ENCODE results near the gene BMP7. TPM values are rescaled to one million over a fixed set of nuclear protein-coding genes. Genes with fewer than 3 reads are reported as not detected.

The BMP7 gene
- total and polyA plus RNA-seq, 11 donors: 0.72 to 12.3 (median 3.7) TPM

DNA sequence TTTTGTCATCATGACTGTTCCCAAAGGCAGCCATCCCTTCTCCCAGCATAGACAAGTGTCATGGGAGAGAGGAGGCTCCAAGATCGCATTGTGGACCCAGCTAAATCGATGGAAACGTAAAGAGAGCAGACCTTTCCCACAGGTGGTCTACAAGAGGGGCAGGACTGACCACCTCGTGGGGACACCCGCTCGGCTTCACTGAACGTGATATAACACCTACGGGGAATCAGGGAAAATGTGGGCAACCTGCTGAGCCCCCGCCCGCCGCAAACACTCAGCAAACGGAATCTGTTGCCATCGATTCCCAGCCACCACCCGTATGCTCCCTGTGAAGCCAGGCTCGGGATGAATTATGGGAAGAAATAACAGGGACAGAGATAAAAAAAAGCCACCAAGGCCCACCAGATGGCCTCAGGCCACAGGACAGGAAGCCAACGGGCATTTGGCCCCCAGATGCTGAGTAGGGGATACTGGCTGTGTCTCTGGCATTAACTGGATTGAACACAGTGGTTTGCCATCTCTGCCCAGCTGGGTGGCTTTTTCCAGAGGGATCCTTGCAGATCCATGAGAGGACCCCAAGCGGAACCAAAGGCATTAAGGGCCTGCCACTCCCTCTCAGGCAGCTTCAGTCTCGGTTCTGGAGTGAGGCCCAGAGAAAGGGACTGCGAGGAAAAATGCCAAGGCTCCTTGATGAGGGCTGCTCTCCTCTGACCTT is 44.4 kb downstream of the BMP7 start:
- Histone ChIP-seq H3K36me3 (no peaks in the 10 kb centered on the region), H3K4me3 (no peak overlapping the region), H3K27me3 (peaks cover 0 to 12% (median 0%) of the 10 kb centered on the region in 9 donors), H3K9me3 (no peaks in the 10 kb centered on the region), H3K4me1 (peaks cover 0 to 9% (median 0%) of the 10 kb centered on the region in 12 donors), H3K27ac (no peak overlapping the region)
- TF ChIP-seq, protein P1, sequence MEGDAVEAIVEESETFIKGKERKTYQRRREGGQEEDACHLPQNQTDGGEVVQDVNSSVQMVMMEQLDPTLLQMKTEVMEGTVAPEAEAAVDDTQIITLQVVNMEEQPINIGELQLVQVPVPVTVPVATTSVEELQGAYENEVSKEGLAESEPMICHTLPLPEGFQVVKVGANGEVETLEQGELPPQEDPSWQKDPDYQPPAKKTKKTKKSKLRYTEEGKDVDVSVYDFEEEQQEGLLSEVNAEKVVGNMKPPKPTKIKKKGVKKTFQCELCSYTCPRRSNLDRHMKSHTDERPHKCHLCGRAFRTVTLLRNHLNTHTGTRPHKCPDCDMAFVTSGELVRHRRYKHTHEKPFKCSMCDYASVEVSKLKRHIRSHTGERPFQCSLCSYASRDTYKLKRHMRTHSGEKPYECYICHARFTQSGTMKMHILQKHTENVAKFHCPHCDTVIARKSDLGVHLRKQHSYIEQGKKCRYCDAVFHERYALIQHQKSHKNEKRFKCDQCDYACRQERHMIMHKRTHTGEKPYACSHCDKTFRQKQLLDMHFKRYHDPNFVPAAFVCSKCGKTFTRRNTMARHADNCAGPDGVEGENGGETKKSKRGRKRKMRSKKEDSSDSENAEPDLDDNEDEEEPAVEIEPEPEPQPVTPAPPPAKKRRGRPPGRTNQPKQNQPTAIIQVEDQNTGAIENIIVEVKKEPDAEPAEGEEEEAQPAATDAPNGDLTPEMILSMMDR (IDR thresholded peaks at IDR 0.05): no peak
- no peak for TF ChIP-seq POLR2A (IDR thresholded peaks at IDR 0.05)
- WGBS, 4 donors: 77 to 88% (median 82%) methylated on average over 17 to 19 of the region's 19 CpGs
- ATAC-seq: no peak
- intact Hi-C loops (cut with DNase I): no loop called here
- no peak for DNase-seq

DNA sequence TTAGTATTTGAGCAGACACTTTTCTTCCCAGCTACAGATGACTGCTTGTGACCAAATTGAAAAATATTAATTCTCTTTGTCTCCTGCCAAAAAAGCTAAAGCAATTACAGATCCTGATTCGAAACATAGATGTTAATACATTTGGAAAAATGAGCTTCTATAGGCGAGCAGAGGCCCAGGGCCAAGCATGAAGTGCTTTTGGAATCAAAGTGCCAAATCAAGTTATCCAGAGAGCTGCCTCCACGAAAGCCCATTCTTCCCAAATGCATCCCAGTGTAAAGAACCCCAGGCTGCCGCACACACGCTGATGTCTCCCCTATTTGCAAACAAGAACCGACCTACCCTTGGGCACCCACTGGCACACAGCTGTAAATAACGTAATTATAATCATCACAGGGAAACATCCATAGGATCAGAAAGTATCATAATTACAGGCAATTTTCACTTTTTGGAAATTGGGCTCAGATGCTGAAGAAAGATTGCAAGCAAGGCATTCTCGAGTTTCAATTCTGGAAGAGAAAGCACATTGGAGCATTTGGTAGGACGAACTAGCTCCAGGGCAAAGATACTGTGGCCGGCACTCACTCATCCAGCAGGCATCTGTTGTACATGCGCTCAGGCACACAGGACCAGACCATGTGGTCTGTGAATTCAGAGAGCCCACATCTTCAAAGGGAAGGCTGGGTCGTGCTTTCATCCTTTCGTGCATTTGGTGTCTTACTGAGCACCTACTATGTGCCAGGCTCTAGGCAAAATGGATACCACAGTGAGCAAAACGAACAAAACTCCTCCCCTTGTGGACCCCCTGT is 45.9 kb downstream of the BMP7 start:
- DNase-seq: no peak
- intact Hi-C loops (cut with DNase I): no loop called here
- TF ChIP-seq, protein P1 (IDR thresholded peaks at IDR 0.05): no peak
- TF ChIP-seq POLR2A (IDR thresholded peaks at IDR 0.05): no peak
- H3K9me3 ChIP-seq: no peaks in the 10 kb centered on the region
- 76 to 85% (median 79%) methylated on average over 14 of the region's 14 CpGs for WGBS, 4 donors
- H3K4me3 ChIP-seq: no peak overlapping the region
- no peak overlapping the region for H3K27ac ChIP-seq
- ATAC-seq: no peak
- H3K27me3 ChIP-seq: peaks cover 0 to 12% (median 0%) of the 10 kb centered on the region in 9 donors
- H3K36me3 ChIP-seq: no peaks in the 10 kb centered on the region
- H3K4me1 ChIP-seq: peaks cover 0 to 9% (median 0%) of the 10 kb centered on the region in 12 donors

DNA sequence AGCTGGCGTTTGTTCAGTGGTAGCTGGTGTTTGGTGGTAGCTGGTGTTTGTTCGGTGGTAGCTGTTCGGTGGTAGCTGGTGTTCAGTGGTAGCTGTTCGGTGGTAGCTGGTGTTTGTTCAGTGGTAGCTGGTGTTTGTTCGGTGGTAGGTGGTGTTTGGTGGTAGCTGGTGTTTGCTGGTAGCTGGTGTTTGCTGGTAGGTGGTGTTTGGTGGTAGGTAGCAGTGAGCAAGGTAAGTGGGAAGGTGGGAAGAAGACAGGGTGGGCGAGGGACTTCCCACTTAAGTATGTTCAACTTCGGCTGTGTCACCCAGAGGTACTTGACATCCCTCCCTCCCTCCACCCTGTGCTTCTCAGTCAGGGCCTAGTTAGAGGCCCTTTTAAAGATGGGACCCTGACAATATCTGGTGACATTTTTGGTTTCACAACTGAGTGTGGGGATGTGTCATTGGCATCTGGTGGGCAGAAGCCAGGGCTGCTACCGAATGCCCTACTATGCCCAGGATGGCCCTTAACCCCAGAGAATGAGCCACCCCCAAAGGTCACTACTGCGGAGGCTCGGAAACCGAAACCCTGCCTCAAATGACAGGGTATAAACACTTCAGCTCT is 47.3 kb downstream of the BMP7 start:
- Histone ChIP-seq H3K4me3 (no peak overlapping the region), H3K9me3 (no peaks in the 10 kb centered on the region), H3K27ac (no peak overlapping the region), H3K27me3 (peaks cover 0 to 6% (median 0%) of the 10 kb centered on the region in 9 donors), H3K36me3 (no peaks in the 10 kb centered on the region), H3K4me1 (peaks cover 0 to 5% (median 0%) of the 10 kb centered on the region in 12 donors)
- intact Hi-C loops (cut with DNase I): no loop called here
- ATAC-seq: no peak
- 89 to 96% (median 93%) methylated on average over 11 of the region's 11 CpGs for WGBS, 4 donors
- DNase-seq: no peak
- TF ChIP-seq, protein P1 (IDR thresholded peaks at IDR 0.05): no peak
- no peak for TF ChIP-seq POLR2A (IDR thresholded peaks at IDR 0.05)

DNA sequence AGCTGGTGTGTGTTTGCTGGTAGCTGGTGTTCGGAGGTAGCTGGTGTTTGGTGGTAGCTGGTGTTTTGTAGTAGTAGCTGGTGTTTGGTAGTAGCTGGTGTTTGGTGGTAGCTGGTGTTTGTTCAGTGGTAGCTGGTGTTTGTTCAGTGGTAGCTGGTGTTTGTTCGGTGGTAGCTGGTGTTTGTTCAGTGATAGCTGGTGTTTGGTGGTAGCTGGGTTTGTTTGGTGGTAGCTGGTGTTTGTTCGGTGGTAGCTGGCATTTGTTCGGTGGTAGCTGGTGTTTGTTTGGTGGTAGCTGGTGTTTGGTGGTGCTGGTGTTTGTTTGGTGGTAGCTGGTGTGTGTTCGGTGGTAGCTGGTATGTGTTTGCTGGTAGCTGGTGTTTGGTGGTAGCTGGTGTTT is 48.0 kb downstream of the BMP7 start:
- peaks cover 0 to 2% (median 0%) of the 10 kb centered on the region in 9 donors for H3K27me3 ChIP-seq
- intact Hi-C loops (cut with DNase I): no loop called here
- WGBS, 4 donors: 88 to 96% (median 94%) methylated on average over 5 of the region's 5 CpGs
- DNase-seq: no peak
- no peak overlapping the region for H3K4me3 ChIP-seq
- H3K27ac ChIP-seq: no peak overlapping the region
- no peak for ATAC-seq
- no peaks in the 10 kb centered on the region for H3K9me3 ChIP-seq
- H3K4me1 ChIP-seq: no peaks in the 10 kb centered on the region
- TF ChIP-seq, protein P1 (IDR thresholded peaks at IDR 0.05): no peak
- no peak for TF ChIP-seq POLR2A (IDR thresholded peaks at IDR 0.05)
- H3K36me3 ChIP-seq: no peaks in the 10 kb centered on the region
